OCI-LY7 (cell line): ENCODE measurements around the gene PRTN3.

ENCODE experiments used
- EZH2phosphoT487 ChIP-seq: fragments of 200-600 bp; sonication (generic); IDR thresholded peaks from 2 replicates; pipeline ENCODE4 v1.6.1; 2018; ENCODE audit warnings: low read depth, borderline replicate concordance, mild to moderate bottlenecking, mixed run types, antibody characterized with exemption, low read length, moderate library complexity, mixed read lengths
- TF ChIP-seq, protein P1 (sequence below): fragments of 200-600 bp; sonication (generic); conservative IDR thresholded peaks from 2 replicates; pipeline ENCODE4 v1.5.1; 2014; ENCODE audit warnings: mild to moderate bottlenecking, antibody characterized with exemption, low read length, moderate library complexity, mixed read lengths

DNA sequence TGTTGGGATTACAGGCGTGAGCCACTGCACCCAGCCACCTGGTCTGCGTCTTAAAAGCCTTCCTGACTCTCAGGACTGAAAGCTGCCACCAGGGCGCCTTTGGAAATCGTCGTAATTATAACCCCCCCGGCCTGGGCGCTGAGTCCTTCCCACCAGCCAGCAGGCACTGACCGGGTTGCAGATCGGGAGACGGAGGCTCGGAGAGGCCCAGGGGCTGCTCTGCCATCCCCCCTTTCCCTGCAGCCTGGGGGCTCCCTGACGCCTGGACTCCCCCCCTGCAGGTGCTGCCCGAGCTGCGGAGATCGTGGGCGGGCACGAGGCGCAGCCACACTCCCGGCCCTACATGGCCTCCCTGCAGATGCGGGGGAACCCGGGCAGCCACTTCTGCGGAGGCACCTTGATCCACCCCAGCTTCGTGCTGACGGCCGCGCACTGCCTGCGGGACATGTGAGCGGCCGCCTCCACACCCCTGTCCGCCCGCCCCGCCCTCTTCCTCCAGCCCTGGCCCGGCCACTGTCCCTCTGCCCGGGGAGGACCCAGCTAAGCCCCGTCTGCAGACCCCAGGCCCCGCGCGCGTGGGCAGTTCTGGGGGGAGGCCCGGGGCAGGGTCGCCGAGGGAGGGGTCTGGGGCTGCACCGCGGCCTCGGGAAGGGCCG, 2.5 kb downstream of the PRTN3 start:
- TF ChIP-seq, protein P1, sequence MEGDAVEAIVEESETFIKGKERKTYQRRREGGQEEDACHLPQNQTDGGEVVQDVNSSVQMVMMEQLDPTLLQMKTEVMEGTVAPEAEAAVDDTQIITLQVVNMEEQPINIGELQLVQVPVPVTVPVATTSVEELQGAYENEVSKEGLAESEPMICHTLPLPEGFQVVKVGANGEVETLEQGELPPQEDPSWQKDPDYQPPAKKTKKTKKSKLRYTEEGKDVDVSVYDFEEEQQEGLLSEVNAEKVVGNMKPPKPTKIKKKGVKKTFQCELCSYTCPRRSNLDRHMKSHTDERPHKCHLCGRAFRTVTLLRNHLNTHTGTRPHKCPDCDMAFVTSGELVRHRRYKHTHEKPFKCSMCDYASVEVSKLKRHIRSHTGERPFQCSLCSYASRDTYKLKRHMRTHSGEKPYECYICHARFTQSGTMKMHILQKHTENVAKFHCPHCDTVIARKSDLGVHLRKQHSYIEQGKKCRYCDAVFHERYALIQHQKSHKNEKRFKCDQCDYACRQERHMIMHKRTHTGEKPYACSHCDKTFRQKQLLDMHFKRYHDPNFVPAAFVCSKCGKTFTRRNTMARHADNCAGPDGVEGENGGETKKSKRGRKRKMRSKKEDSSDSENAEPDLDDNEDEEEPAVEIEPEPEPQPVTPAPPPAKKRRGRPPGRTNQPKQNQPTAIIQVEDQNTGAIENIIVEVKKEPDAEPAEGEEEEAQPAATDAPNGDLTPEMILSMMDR, result no peak
- no peak for TF ChIP-seq EZH2phosphoT487
